Activated CD4-positive, alpha-beta T cell treated with anti-CD3 and anti-CD28 coated beads for 4 hours (primary cell): ENCODE results near the gene KCNA10.
"Not testable (repeated sequence)": the region's sequence is repeated elsewhere in the genome, so short reads cannot be mapped to it uniquely, and the experiment has no call there.

Experiments
- DNase-seq, 2 donors: peaks; one replicate each; pipeline ENCODE4 v3.0.0-alpha.2; 2020

The KCNA10 gene

DNA sequence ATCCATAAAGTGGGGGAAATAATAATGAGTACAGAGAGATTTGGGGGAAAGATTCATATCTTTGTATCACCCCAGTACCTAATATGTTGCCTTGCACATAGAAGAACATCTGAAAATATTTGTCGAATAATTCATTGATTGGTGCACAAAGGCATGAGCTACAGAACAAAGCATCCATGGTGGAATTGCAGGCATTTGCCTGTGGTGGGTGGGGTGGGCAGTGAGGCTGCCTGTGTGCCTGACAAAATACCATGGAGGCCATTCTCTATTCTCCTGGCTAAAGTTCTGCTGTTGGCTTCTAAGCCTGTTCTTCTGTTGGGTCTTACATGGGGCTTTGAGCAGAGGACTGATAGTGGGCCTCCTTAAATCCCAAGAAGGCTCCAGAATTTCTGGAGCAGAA lies 10.0 kb upstream of the KCNA10 start:
- DNase-seq = no peak

DNA sequence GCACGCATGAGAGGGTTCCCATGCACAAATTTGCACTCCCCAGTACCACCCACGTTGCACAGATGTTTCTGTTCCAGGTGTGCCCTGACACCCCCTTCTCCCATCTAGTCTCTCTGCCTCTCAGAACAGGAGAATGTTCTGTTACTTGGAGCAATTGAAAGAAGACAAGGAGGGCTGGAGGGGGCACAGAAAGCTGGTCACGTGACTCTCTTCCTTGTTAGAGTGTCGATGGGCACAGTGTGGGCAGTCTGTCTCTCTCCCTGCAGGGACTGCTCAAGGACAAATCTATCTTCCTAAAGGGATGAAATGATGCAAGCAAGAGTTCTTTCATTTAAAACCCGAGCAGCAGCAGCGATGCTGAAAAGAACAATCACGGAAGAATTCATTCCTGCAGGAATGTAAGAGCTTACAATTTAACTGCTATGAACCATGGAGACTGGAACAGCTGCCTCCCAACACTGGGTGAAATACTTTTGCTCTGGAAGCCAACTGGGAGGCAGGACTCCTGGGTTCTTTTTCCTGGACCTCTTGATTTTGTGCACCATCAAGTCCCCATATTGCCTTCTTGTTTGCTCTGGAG lies 7.3 kb upstream of the KCNA10 start:
- no peak for DNase-seq

DNA sequence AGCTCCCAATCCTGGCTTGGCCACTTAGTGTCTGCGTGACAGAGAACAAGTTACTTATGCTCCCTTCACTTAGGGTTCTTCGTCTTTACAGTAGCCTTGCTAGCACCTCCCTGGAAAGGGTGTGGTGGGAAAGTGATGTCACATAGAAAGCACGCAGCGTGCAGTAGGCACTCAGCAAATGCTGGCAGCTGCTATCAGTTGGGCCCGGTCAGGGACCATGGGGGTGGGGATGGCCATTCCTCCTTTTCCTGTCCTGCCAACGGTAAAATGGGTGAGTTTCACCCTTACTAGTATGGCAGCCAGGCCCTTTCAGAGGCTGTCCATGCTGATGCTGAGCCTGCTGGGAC lies 6.2 kb upstream of the KCNA10 start:
- DNase-seq = no peak

DNA sequence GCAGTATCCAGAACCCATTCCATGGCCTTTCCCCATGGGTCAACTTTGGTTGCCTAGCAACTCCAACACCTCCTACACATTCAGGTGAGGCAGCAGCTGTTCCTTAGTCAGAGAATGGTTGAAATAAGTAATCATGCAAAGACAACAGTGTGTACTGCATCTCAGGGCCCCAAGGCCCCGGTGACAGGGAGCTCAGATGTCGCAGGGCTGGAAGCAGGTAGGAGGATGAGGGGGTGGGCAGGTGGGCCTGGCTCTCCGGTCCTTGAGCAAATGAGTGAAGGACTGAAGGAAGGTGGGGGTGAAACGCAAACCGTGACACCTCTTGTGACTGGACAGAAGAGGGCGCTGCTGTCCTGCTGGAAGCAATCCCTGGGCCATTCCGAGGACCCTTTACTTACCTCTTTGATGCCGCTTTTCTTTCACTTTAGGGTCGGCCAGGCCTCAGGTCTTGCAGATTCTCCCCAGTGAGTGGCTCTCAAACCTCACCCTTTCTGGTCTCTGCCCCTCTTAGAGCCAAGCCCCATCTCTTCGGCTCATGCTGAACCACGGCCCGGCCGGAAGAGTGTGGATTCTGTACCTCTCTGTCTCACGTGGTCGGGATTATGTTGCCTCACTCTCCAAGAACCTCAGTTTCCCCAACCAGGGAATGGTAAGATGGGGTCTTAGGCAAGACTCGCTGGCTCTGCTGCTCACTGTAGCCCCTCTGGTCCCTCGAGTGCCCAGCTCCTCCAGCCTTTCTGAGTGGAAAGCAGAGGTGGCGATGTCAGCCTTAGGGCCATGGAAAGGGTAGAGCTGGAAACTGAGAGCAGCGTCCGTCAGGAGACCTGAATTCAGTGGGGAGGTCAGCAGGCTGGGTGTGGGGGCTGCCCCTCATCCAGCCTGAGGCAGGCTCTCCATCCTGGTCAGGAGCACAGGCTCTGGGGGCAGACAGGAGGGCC lies 5.6 kb upstream of the KCNA10 start:
- peak; percentile 25 to 40 for DNase-seq

DNA sequence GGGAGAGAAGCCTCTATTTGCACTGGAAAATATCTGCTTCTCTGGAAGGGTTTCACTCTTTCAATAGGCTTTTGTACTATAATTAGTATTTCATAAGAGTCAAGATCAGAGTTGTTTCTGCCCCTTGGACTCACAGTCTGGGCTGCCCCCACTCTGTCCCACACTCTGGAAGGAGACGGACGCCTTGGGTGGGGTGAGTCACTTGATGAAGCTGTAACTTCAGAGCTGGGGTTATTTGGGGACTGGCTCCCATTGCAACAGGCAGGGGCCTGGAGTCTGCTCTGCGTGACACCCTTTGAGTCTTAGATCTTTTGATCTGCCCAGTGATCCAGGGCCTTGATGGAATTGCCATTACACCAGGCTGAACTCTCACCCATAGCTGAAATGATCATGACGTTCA lies 4.0 kb upstream of the KCNA10 start:
- no peak for DNase-seq

DNA sequence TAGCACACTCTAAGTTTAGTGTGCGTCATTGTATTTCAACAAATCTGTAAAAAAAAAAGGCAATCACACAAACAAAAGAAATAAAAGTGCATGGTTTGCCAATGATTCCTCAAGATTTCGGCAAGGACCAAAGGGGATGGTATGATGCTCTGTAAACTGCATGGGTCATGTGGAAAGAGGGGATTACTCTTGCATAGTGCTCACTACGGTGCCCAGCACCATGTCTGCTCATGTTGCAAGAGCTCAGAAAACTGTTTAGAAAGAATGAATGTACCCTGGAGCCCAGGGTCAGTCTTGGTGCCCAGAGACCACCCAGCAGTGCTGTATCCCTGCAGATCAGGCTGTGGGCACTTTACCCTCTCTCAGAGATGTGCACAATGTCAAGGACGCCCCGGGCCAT lies 3.6 kb upstream of the KCNA10 start:
- no peak for DNase-seq

DNA sequence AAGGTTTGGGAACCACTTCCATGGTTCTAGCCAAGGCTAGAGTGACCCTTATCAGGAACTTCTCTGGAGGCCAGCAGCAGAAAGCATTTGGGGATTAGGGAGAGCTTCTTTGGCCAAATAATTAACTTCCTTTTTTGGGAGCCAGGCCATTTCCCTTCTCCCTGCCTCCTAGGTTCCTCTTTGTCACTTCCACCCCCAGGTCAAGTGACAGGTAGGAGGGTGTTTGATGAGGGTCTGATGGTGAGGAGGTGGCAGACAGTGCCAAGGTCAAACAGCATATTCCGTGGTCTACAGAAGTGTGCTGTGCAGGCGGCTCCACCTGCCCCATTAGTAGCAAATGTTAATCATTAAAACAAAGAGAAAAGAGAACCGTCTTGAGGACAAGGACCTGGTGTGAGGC lies 1.9 kb upstream of the KCNA10 start:
- DNase-seq = no peak

DNA sequence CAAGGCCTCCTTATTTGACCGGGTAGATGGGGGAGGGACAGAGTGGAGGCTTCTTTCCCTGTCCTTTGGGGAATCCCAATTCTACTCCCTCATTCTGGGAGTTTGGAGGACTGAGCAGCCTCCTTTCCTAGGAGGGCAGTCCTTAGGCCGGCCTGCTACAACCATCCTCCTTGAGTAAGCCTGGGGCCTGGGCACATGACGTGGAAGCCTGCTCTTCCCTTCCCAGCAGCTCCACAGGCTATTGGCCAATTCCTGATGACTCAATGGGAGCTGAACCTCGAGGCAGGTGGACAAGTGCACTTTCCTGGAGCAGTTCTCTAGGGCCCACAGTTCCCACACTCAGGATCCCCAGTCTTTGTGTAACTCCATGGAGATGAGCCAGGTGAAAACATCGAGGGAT lies 3.1 kb downstream of the KCNA10 start:
- DNase-seq = no peak

DNA sequence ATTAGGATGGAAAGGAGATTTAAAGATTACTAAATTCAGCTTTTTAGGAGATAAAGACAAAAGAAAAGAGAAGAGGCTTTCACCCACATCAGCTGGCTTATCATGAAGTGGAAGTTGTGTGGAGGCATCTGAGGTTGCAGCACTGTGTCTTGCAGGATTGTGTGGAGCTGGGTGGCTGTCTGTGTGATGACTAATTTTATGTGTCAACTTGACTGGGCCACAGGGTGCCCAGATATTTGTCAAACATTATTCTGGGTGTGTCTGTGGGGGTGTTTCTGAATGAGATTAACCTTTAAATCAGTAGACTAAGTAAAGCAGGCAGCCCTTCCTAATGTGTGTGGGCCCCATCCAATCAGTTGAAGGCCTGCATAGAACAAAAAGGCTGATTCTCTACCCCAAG lies 3.9 kb downstream of the KCNA10 start:
- DNase-seq = no peak

DNA sequence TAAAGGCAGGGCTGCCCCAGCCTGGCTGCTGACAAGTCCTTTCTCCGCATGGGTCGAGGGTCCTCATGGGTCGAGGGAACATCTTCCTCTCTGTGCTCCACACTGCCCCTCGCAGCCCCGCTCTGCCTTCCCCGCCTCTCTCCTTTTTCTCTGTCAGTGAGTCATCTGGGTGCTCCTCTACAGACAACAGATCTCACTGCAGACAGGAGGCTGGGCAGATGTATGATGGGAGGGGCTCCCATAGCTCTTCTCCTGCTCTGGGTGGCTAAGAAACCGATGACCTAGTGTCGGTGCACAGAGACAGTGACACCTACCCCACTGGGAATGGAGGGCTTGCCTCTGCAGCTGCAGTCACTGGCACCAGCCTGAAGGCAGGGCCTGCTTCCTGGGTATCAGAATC lies 5.5 kb downstream of the KCNA10 start:
- DNase-seq = no peak

DNA sequence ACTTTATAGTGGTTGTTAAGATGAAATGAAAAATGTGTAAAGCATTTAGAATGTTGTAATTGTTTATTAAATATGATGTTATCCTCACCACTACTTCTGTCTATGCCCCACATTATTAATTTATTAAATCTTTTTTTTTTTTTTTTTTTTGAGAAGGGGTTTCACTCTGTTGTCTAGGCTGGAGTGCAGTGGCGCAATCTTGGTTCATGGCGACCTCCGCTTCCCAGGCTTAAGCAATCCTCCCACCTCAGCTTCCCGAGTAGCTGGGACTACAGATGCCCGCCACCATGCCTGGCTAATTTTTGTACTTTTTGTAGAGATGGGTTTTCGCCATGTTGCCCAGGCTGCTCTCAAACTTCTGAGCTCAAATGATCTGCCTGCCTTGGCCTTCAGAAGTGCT lies 7.5 kb downstream of the KCNA10 start:
- DNase-seq = no peak

DNA sequence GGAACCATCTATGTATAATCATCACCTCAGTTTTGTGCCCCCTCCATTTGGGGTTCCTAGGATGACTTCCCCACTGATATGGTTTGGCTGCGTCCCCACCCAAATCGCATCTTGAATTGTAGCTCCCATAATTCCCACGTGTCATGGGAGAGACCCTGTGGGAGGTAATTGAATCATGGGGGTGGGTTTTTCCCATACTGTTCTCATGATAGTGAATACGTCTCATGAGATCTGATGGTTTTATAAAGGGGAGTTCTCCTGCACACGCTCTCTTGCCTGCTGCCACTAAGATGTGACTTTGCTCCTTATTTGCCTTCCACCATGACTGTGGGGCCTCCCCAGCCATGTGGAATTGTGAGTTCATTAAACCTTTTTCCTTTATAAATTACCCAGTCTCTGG lies 8.1 kb downstream of the KCNA10 start:
- not testable (repeated sequence) for DNase-seq

DNA sequence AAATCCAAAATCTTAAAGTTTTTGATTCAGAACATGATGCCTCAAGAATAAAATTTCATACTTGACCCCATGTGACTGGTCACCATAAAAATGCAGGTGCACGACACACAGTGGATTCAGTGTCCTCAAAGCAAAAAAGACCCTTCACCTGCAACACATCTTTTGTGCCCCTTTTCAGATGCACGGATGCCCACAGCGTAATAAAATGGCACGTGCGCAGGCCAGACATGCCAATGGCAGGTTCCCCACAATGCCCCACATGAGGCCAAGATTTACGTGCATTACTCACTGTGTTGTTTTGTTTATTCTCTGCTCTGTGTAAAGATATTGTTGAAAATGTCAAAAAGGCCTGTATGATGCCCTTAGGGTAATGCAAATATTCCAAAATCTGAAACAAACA lies 9.3 kb downstream of the KCNA10 start:
- DNase-seq = no peak

DNA sequence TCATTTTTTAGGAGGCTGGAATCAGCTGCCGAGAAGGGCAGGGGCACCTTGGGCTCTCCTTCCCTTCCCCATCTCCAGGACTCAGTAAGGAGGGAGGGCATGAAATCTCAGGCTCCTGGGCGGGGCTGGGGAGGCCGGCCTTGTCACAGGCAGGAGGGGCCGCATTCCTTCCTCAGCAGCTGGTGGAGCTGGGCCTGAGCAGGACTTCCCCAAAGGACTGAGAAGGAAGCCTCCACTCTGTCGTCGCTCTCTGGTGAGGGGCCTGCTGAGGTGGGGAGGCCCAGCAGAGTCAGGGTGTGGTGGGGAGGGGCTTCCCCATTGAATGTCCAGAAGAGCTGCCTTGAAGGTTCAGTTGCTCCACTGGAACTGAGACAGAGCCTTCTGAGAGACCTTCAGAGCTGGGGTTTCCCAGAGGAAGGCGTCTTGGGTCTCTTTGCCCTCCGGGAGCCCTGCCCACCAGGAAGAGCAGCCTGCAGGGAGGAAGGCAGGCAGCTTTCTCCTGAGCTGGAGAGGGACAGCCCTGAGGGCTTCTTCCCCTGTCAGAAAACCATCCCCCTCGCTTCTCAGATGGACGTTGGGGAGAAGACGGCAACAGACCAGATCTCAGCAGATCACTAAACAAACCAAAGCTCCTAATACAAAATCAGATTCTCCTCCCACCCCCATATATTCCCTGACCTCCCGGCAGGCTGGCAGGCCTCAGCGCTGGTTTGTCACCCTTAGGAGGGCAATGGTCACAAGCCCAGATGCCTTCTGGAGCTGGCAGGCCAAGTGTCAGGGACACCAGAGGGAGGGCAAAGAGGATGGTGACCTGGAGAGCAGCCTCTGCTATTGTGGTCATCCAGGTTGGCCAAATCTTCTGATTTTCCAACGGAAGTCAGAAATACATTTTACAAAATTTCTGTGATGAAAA lies 10.7 kb downstream of the KCNA10 start:
- no peak for DNase-seq

DNA sequence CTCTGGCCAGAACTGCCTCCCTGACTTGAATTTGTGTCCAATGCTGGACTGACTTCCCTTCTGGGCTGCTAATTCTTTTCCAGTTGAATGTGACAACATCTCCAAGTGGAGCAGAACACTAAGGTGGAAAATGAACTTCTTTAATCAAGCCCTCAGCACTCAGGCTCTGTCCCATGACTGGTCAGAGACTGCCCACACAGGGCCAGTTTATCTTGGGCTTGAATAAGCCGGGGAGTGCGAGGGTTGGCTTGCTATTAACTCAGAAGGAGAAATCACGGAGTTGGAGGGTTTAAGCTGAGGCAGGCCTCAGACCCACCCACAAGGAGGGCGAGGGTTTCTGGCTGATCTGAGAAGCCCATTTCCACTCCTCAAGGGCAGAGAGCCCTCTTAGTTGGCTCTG lies 12.4 kb downstream of the KCNA10 start:
- DNase-seq = no peak

DNA sequence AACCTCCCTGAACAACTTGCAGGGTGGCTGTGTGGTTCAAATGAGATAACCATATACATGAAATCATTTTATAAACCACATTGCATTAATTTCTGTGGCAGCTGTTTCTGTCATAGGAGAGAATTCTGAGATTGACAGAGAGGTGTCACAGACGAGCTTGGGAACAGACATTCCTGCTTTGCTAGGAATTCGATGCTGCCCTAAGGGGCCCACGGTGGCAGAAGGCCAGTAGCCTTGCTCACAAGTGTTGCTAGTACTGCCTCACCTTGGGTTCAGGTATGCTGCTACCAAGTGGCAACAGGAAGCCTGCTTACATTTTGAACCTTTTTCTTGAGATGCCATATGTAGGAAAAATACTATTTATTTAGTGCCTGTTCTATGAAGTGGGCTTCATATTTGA lies 13.4 kb downstream of the KCNA10 start:
- no peak for DNase-seq

DNA sequence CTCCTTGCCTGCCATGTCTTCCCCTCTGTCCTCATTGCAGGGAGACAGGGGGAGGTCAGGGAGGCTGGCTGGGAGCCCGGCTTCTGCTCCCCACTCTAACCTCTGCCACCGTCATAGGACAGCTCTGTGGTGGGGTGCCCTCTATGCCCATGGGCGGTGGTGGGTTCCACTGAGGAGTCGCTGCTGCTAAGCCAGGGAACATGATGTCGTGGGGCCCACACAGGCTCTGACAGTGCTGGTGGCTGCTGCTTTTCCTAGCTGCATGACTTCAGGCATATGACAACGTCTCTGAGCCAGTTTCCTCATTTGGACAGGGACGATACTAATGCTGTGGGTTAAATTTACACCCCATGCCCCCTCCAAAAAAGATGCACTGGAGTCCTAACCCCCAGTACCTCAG lies 14.7 kb downstream of the KCNA10 start:
- no peak for DNase-seq

DNA sequence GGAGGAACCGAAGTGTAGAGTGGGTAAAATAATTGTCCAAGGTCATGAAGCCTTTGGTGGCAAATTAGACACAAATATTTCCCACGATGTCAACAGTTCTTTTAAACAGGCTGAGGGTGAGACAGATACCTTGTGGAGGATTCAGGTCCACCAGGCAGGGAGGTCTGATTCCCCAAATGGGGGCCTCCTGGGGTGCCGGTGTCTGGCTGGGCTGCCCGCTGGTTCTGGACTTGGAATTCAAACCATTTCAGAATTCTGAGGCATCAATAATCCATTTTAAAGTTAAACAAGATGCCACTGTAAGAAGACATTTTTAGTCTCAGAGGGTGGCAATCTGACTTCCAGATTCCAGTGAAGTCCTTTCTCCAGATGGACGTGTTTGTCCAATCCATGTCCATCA lies 15.5 kb downstream of the KCNA10 start:
- DNase-seq = no peak

DNA sequence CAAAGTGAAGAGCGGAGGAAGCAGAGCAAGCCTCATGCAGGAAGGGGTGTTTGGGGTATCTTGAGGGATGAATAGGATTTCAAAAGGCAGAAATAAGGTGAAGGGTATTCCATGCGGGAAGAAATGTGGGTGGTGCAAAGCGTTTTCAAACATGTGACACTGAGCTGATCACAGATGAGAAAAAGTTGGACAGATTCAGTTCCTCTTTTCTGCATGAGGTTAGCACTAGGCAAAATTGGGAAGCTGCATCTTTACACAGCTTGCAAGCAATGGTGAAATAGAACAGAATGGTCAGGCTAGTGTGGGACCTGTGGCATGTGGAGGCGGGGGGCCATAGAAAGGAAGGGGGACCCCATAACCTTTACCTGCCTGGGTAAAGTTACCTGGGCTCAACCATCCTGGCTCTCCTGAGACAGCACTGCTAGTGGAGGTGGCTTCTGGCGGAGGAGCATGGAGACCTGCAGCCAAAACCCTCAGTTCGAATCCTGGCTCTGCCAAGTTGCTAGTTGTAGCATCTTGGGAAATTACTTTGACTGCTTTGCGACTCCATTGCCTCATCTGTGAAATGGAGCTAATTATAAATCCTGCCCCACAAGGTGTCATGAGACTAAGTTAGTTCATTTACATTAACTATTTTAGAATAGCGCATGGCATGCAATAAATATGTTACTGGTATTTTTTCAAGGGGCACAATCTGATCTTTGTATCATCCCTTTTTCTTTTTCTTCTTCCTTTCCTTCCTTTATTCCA lies 16.4 kb downstream of the KCNA10 start:
- DNase-seq = no peak

DNA sequence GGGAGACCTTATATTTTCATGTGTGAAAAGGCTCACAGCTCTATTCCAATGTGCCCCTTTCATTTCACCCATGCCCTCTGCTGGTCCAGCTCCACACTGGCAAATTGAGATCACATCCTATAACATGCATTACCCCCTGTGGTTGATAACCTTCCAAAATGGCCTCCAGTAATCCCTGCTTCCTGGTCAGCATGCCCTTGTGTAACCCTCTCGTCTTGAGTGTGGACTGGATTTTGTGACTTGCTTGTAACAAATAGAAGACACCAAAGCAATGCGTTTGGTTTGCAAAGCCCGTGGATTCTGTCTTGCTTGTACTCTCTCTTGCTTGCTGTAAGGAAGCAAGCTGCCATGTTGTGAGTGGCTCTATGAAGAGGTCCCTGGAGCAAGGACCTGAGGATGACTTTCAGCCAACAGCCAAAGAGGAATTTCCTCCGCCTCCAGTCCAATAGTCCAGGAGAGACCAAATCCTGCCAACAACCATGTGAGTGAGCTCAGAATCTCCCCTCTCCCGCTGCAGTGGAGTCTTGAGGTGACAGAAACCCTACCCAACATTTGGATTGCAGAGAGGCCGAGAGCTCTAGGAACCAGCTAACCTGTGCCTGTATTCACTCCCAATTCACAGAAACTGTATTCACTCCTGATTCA lies 17.4 kb downstream of the KCNA10 start:
- no peak for DNase-seq

DNA sequence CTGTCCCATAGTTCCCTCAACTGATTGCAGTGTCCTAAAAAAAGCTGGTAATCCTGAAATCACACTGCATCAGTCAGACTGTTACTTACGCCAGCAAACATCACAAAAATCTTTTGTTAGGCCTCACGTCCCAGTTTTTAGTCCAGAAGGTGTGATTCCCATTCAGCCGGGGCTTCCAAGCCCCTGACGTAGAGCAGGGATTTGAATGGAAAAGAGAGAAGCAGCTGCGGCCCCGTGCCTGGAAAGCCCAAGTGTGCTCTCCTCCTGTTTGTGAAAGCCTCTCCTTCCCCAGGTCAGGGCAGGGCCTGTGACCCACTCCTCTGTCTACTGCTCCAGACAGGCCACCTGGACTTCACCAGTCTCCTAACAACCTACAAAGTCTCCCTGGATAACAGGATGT lies 20.7 kb downstream of the KCNA10 start:
- DNase-seq = no peak

DNA sequence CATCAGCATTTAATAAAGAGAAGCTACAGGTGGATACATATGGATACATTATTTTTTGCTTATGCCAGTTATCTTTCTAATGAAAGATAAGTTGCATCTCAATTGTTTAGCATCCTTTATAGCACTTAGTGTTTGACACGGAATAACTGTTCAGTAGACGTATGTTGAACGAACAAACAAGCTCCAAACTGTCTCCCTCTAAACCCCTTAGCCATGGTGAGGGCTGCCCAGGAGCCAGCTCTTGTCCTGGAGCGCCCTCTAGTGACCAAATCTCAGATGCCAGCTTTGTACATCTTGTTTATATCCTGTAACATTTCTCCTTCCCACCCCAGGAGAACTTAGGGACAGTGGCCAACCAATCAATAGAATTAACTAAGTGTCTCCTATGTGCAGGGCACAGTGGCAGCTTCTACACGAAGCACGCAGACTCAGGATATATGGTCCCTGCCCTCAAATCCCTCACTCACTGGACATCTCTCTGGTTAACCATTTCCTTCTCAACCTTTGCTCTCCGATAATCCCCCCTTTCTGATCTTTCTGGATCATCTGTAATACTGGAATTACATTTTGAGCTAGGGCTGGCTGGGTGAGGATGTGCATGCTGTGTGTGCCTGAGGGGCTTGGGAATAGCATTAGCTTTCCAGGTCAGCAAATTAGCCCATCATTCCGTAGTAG lies 22.9 kb downstream of the KCNA10 start:
- DNase-seq = peak; percentile 66 to 79
